Measurements from ENCODE around the gene PACS1. TPM values are rescaled to one million over a fixed set of nuclear protein-coding genes. Genes with fewer than 3 reads are reported as not detected.
A peak's percentile ranks its signal among the peaks of the same experiment; 100 is the strongest.

PACS1 gene
- polyA plus RNA-seq, 1 of the 3 experiments (the other 2 are of a cell fraction) = 37.3 TPM

GRCh38 chr11:66123902-66124301 lies 53.8 kb downstream of the PACS1 start (continued):
- TF ChIP-seq IRF3 (IDR thresholded peaks at IDR 0.05; ENCODE audit: low read depth, low read length) (no peak), RCOR1 (IDR thresholded peaks at IDR 0.05; ENCODE audit: low read length) (no peak), REST (IDR thresholded peaks at IDR 0.05; ENCODE audit: low read depth, low read length) (no peak)

GRCh38 chr11:66124564-66124963 lies 54.5 kb downstream of the PACS1 start:
- POLR2A ChIA-PET = no interaction called here
- H3K27me3 ChIP-seq (ENCODE audit: insufficient read depth) = no peaks in the 10 kb centered on the region
- peak overlapping the region; percentile 26; the same call in 1 of the 2 replicates for H3K9ac ChIP-seq
- DNase-seq = no peak
- H3K4me1 ChIP-seq (ENCODE audit: control insufficient read depth in 1 of 2, insufficient read depth in 2 of 2, low read depth in 1 of 2, low read length in 1 of 2) = peaks cover 40 to 55% of the 10 kb centered on the region in 2 experiments
- H3K36me3 ChIP-seq (replicated peaks in 1 of 2; ENCODE audit: control insufficient read depth in 1 of 2, insufficient read depth in 2 of 2, low read length in 1 of 2) = no peaks in the 10 kb centered on the region
- no peaks in the 10 kb centered on the region for H4K20me1 ChIP-seq (ENCODE audit: insufficient read depth)
- peaks cover 34% of the 10 kb centered on the region for H3F3A ChIP-seq (replicated peaks; ENCODE audit: insufficient read depth)
- H3K4me3 ChIP-seq (ENCODE audit: low read depth in 2 of 2, low read length in 1 of 2) = no peak overlapping the region
- H2AFZ ChIP-seq (ENCODE audit: low read depth) = no peak overlapping the region
- H3K4me2 ChIP-seq = peak overlapping the region; percentile 46; the same call in 1 of the 2 replicates
- H3K9me3 ChIP-seq = no peaks in the 10 kb centered on the region
- H3K79me2 ChIP-seq (ENCODE audit: insufficient read depth) = peaks cover 96% of the 10 kb centered on the region
- peak overlapping the region; percentile 40 to 77; a peak in 3 of 4 replicates for H3K27ac ChIP-seq (ENCODE audit: low read depth in 2 of 2, low read length in 1 of 2)
- WGBS (ENCODE audit: low lambda C conversion rate) = 51% methylated on average over 3 of the region's 3 CpGs
- no peaks in the 10 kb centered on the region for H3K9me2 ChIP-seq
- CTCF ChIA-PET = interaction anchor here (0.6 to 2.2 kb wide), 5 partner anchors 9 to 98 kb away, joined by 3 to 8 read pairs (median 6); no protein-coding TSS in a partner anchor
- peak; percentile 70 for TF ChIP-seq FOSL2 (IDR thresholded peaks at IDR 0.05; ENCODE audit: borderline replicate concordance, low read depth)
- TF ChIP-seq MXI1 (IDR thresholded peaks at IDR 0.05; ENCODE audit: low read depth, low read length) = no peak
- TF ChIP-seq GABPA (IDR thresholded peaks at IDR 0.05; ENCODE audit: low read depth) = no peak
- no peak for TF ChIP-seq IRF3 (IDR thresholded peaks at IDR 0.05; ENCODE audit: low read depth, low read length)
- no peak for TF ChIP-seq FOXM1 (IDR thresholded peaks at IDR 0.05; ENCODE audit: low read depth)
- TF ChIP-seq NFIC (IDR thresholded peaks at IDR 0.05; ENCODE audit: borderline replicate concordance) = no peak
- TF ChIP-seq SMC3 (IDR thresholded peaks at IDR 0.05; ENCODE audit: low read depth, low read length) = no peak
- TF ChIP-seq RFX5 (IDR thresholded peaks at IDR 0.05; ENCODE audit: low read length) = no peak
- TF ChIP-seq TAF1 (IDR thresholded peaks at IDR 0.05; ENCODE audit: borderline replicate concordance, low read depth, low read length) = no peak
- TF ChIP-seq EP300 (IDR thresholded peaks at IDR 0.05; ENCODE audit: borderline replicate concordance in 1 of 2, low read depth in 1 of 2, low read length in 1 of 2) = 0 out of 4 replicates have a peak, but pooled peaks of 1 of the 2 experiments have one; percentile 46
- no peak for TF ChIP-seq CTCF (IDR thresholded peaks at IDR 0.05)
- peak; percentile 49; the same call in 1 of the 2 replicates for TF ChIP-seq RXRA (IDR thresholded peaks at IDR 0.05; ENCODE audit: borderline replicate concordance, low read depth)
- no peak for TF ChIP-seq CHD2 (IDR thresholded peaks at IDR 0.05; ENCODE audit: low read length, partially characterized antibody)
- TF ChIP-seq PBX3 (IDR thresholded peaks at IDR 0.05) = peak; percentile 56; the same call in 1 of the 2 replicates
- no peak for TF ChIP-seq ZBTB33 (IDR thresholded peaks at IDR 0.05; ENCODE audit: borderline replicate concordance, low read depth)
- TF ChIP-seq ELF1 (IDR thresholded peaks at IDR 0.05) = no peak
- TF ChIP-seq TCF12 (IDR thresholded peaks at IDR 0.05) = peak; percentile 73
- TF ChIP-seq RCOR1 (IDR thresholded peaks at IDR 0.05; ENCODE audit: low read length) = no peak
- TF ChIP-seq MAX (IDR thresholded peaks at IDR 0.05; ENCODE audit: low read depth) = no peak

All from SK-N-SH (cell line).